Measurements from ENCODE around the gene GABRB1.

GRCh38 chr4:47451657-47452056 lies 420.3 kb downstream of the GABRB1 start:
- TF ChIP-seq CTCF (conservative IDR thresholded peaks at IDR 0.05 in 1 of 2, IDR thresholded peaks at IDR 0.05 in 1 of 2; ENCODE audit: low read depth in 1 of 2, low read length in 2 of 2): no peak
- TF ChIP-seq EZH2 (IDR thresholded peaks at IDR 0.05; ENCODE audit: low read length, missing control alignments): no peak

Measured in fibroblast of lung (primary cell).